SU-DHL-6 (cell line): Measurements from ENCODE around the gene TMED9.

Experiments
- EZH2phosphoT487 ChIP-seq: fragments of 200-600 bp; sonication (generic), shearing (Covaris generic); conservative IDR thresholded peaks from 2 replicates; pipeline ENCODE4 v1.6.1; 2018; ENCODE audit warnings: mild to moderate bottlenecking, antibody characterized with exemption, low read length, moderate library complexity, mixed read lengths
- TF ChIP-seq, protein P1 (sequence below): fragments of 200-600 bp; sonication (generic); IDR thresholded peaks from one replicate; pipeline ENCODE4 v1.5.1; 2017; ENCODE audit warnings: antibody characterized with exemption, mild to moderate bottlenecking, low read length, moderate library complexity; ENCODE audit not compliant: insufficient read depth, poor library complexity, severe bottlenecking

DNA sequence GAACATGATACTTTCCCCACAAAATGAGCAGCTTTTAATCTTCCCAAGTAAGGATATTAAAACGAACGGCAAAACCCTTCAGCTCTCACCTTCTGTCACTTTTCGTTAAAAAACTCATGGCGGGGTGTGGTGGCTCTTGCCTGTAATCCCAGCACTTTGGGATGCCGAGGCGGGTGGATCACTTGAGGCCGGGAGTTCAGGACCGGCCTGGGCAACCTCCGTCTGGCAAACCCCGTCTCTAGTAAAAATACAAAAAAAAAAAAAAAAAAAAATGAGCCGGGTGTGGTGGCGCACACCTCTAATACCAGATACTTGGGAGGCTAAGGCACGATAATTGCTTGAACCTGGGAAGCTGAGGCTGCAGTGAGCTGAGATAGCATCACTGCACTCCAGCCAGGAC lies 902 bp downstream of the TMED9 start:
- TF ChIP-seq, protein P1, sequence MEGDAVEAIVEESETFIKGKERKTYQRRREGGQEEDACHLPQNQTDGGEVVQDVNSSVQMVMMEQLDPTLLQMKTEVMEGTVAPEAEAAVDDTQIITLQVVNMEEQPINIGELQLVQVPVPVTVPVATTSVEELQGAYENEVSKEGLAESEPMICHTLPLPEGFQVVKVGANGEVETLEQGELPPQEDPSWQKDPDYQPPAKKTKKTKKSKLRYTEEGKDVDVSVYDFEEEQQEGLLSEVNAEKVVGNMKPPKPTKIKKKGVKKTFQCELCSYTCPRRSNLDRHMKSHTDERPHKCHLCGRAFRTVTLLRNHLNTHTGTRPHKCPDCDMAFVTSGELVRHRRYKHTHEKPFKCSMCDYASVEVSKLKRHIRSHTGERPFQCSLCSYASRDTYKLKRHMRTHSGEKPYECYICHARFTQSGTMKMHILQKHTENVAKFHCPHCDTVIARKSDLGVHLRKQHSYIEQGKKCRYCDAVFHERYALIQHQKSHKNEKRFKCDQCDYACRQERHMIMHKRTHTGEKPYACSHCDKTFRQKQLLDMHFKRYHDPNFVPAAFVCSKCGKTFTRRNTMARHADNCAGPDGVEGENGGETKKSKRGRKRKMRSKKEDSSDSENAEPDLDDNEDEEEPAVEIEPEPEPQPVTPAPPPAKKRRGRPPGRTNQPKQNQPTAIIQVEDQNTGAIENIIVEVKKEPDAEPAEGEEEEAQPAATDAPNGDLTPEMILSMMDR, result no peak
- no peak for TF ChIP-seq EZH2phosphoT487
